H4 (cell line): ENCODE measurements around the gene SBNO2. TPM values are rescaled to one million over a fixed set of nuclear protein-coding genes. Genes with fewer than 3 reads are reported as not detected.

Experiments
- DNase-seq: peaks from one replicate; pipeline ENCODE4 v3.0.0-alpha.2; 2015; ENCODE audit warnings: low spot score
- total RNA-seq: library from RNA; depleted of rRNA; stranded (reverse); fragments of >200 nt; shearing (Covaris generic); gene quantifications from 2 replicates; pipeline ENCODE4 v1.2.3, GENCODE V29; 2014; rRNA removed

Gene SBNO2
- total RNA-seq, 1 experiment from 2014 or later: 8.6 TPM

- DNase-seq: no peak
These were observed 110.8 kb downstream of the SBNO2 start for GRCh38 chr19:1063030-1063908.

- no peak for DNase-seq
These were observed 111.6 kb downstream of the SBNO2 start for GRCh38 chr19:1062387-1063029.

- no peak for DNase-seq
These were observed 112.1 kb downstream of the SBNO2 start for GRCh38 chr19:1061987-1062386.

GRCh38 chr19:1060689-1061088 lies 113.4 kb downstream of the SBNO2 start:
- no peak for DNase-seq

GRCh38 chr19:1058112-1058511 lies 116.0 kb downstream of the SBNO2 start:
- no peak for DNase-seq

Other genes with a start within 250 kb of the SBNO2 start
- gene ARID3A, start 248.2 kb downstream of the SBNO2 start, total RNA-seq: 2.3 and 9.0 TPM in 2 replicates
- 61.9 and 77.2 TPM in 2 replicates for gene WDR18, start 189.9 kb downstream of the SBNO2 start, total RNA-seq
- gene GRIN3B, start 173.8 kb downstream of the SBNO2 start, total RNA-seq: 0.23 TPM in 1 of 2 replicates, not detected in the other
- 57.0 and 72.5 TPM in 2 replicates for gene TMEM259, start 153.1 kb downstream of the SBNO2 start, total RNA-seq
- gene RNU6-2, start 152.7 kb downstream of the SBNO2 start, total RNA-seq: not detected in 2 replicates
- 111 and 123 TPM in 2 replicates for gene CNN2, start 147.7 kb downstream of the SBNO2 start, total RNA-seq
- 2.9 and 3.6 TPM in 2 replicates for gene ABCA7, start 134.2 kb downstream of the SBNO2 start, total RNA-seq
- gene ARHGAP45, start 107.1 kb downstream of the SBNO2 start, total RNA-seq: 2.4 and 3.2 TPM in 2 replicates
- 237 and 244 TPM in 2 replicates for gene POLR2E, start 78.9 kb downstream of the SBNO2 start, total RNA-seq
- gene GPX4, start 70.3 kb downstream of the SBNO2 start, total RNA-seq: 470 and 493 TPM in 2 replicates
- 17.4 and 28.7 TPM in 2 replicates for gene STK11, start 31.5 kb upstream of the SBNO2 start, total RNA-seq
- gene CBARP, start 63.7 kb upstream of the SBNO2 start, total RNA-seq: 0.37 and 1.2 TPM in 2 replicates
- gene ATP5F1D, start 67.5 kb upstream of the SBNO2 start, total RNA-seq: 34.9 and 37.0 TPM in 2 replicates
- gene MIDN, start 74.3 kb upstream of the SBNO2 start, total RNA-seq: 2.4 and 4.2 TPM in 2 replicates
- 196 and 197 TPM in 2 replicates for gene CIRBP, start 95.1 kb upstream of the SBNO2 start, total RNA-seq
- gene FAM174C, start 101.3 kb upstream of the SBNO2 start, total RNA-seq: 49.8 and 59.5 TPM in 2 replicates
- gene EFNA2, start 111.6 kb upstream of the SBNO2 start, total RNA-seq: 1.0 and 3.3 TPM in 2 replicates
- gene NDUFS7, start 209.6 kb upstream of the SBNO2 start, total RNA-seq: 67.9 and 87.2 TPM in 2 replicates
- gene GAMT, start 227.3 kb upstream of the SBNO2 start, total RNA-seq: 15.5 and 18.9 TPM in 2 replicates
- gene DAZAP1, start 233.3 kb upstream of the SBNO2 start, total RNA-seq: 47.6 and 59.4 TPM in 2 replicates